ENCODE measurements around the gene GMEB2.

DNA sequence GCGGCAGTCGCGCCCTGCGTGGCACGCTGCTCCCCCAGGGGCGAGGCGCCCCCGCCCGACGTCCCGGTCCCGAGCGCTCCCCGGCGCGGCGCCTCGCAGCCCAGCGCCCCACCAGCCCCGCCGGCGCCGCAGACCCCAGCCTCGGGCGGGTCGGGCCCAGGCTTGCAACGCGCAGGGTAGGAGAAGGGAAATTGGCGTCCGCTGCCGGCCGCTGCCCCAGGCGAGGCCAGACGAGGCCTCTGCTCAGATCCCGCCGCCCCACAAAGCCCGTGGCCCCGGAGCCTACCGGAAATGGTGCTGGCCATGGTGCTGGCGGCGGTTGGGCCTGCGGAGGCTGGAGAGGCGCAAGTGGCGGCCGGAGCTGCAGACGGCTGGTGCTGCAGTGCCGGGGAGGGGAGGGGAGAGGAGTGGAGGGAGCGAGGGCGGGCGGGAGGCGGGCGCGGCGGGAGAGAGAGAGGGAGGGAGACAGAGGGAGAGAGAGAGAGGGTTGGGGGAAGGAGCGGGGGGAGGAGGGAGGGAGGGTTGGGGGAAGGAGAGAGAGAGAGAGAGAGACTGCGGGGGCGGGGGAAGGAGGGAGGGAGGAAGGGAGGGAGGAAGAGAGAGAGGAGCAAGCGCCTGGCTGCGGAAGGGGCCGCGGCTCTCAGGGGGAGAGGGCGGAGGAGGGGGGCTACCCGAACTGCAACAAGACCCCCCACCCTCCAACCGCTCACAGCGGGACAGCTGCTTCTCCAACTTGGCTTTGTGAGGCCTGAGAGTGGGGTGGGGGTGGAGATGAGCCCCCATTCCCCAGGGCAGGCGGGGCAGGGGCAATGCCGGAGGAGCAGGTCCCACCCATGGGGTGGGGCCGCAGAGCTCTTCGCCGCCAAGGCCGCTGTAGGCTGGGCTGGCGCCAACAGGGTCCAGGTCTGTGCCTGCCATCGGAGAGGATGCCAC is 26.4 kb upstream of the GMEB2 start, which contains the start of gene STMN3:
- TF ChIP-seq POLR2A (IDR thresholded peaks at IDR 0.05), result no peak
- TF ChIP-seq CTCF (IDR thresholded peaks at IDR 0.05), result no peak
- TF ChIP-seq POLR2AphosphoS5 (IDR thresholded peaks at IDR 0.05), result peak; percentile 30 to 36
- TF ChIP-seq EP300 (IDR thresholded peaks at IDR 0.05), result no peak
